ENCODE results near the gene TRIM68.

The TRIM68 gene

DNA sequence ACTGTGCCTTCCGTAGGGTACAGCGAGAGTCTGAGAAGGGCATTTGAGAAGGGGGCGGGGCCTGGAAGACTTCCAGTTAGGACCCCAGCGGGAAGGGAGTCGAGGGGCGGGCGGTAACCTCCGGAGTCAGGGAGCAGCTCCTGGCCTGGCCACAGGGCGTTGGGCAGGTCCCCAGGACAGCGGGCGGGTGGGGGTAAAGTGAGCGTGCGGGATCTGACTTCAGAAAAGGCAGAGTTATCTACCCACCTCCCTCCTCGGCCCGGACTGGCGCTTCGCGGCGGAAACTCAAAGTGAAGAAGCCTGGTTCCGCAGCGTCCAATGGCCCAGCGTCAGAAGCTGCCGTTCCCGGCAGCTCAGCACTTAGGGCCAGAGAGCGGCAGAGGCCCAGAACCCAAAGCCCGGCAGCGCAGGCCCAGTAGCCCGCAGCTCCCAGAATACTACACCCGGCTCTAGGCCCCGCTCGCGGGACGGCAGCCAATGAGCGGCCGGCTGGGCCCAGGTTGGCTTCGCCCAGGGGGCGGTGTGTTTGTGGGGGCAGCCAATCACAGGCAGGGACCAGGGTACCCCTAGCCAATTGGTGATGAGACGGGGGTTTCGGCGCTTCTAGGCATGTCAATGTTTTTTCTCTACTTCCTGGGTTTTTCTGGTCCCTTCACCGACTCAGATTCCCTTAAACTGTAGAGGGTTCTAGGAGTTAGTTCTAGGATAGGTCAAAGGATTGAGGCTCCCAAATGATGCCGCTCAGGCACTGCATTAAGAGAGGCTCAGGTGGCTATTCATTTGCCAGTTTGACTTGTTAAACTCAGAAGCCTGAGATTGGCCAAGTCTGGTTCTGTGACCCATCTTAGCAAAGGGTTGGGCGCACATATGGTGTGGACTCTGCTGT is at the start of gene TRIM68:
TRIM68 (minus strand) TSS at position 451 of the 886 bp plus-strand sequence. CDS start 2,727 bp downstream, outside the sequence.
- peak; percentile 95 to 97 for DNase-seq

- no peak for DNase-seq
Measured at GRCh38 chr11:4654635-4655369, 46.8 kb upstream of the TRIM68 start.

DNA sequence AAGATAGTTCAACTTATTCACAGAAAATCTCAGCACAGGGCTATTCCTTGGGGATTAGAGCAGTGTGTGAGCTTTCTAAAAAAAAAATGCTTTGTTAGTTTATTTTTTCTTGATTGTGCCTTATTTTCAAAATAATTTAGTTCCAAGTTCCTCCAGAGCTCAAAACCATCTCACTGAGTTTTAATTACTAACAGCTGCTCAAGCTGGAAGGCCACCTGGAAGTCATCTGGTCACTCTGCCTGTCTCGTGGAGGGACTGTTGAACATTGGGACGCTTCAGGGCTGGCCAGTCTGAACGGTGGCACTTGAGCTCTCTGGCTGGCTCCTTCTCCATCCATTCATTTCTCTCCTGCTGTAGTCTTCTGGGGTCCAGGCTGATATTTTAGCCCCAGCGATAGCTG is 39.7 kb upstream of the TRIM68 start:
- DNase-seq: no peak

GRCh38 chr11:4645974-4646373 is 37.9 kb upstream of the TRIM68 start:
- no peak for DNase-seq

DNA sequence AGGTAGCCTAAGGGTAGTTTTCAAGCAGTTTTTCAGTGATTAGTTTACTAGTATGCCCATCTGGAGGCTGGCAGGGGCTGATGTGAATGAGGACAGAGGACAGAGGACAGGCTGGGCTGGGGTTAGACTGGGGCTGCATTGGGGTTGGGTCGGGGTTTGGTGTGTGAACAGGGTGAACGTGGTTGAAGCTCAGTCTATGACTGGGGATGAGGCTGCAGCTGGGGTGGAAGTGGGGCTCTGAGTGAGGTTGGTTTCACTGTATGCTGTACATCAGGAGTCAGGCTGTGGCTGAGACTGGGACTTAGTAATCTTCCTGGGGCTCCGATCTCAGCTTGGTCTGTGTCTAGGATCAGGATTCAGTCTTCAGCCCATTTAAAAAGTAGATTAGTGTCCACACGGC is 36.2 kb upstream of the TRIM68 start:
- DNase-seq: no peak

GRCh38 chr11:4643682-4644081 is 35.7 kb upstream of the TRIM68 start, which contains the start of gene OR51E1:
Gene OR51E1 (plus strand): TSS chr11:4643982. CDS start chr11:4652527, 8,545 bp downstream.
- DNase-seq: no peak

GRCh38 chr11:4643076-4643475 is 35.0 kb upstream of the TRIM68 start:
- DNase-seq: no peak

DNA sequence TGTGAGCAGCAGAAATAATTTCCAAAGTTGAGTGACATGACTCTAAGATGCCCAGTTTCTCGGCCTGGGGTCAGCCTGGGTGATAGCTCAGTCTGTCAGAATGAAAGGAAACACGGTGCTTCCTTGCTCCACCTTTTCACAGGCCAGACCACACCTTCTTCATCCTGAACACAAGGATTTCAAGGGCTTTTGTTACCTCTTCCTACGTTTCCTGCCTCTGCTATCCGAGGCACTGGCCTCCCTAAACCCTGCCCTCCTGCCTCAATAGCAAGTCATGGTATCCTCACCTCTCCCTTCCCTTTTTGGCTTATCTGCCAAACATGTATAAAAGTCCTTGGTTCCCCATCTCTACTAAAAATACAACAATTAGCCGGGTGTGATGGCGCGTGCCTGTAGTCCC is 34.0 kb upstream of the TRIM68 start:
- DNase-seq: no peak

DNA sequence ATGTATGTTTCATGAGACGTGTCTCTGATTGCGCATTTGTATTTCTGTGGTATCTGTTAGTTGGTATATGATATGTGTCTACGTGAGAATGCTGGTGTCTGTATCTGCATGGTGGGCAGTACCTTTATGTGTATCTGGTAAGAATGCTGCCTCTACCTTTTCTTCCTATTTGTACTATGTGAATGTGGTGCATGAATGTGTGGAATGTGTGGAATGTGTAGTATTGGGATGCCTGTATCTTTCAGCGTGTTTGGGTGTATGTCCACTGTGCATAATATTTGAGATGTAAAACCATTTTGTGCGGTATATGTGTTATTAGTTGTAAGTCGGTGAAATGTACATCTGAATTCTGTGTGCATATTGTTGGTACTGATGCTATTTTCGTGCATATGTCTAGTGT is 33.5 kb upstream of the TRIM68 start:
- DNase-seq: no peak

GRCh38 chr11:4639931-4640330 is 31.9 kb upstream of the TRIM68 start:
- no peak for DNase-seq

GRCh38 chr11:4637662-4638047 is 29.6 kb upstream of the TRIM68 start:
- DNase-seq: no peak

DNA sequence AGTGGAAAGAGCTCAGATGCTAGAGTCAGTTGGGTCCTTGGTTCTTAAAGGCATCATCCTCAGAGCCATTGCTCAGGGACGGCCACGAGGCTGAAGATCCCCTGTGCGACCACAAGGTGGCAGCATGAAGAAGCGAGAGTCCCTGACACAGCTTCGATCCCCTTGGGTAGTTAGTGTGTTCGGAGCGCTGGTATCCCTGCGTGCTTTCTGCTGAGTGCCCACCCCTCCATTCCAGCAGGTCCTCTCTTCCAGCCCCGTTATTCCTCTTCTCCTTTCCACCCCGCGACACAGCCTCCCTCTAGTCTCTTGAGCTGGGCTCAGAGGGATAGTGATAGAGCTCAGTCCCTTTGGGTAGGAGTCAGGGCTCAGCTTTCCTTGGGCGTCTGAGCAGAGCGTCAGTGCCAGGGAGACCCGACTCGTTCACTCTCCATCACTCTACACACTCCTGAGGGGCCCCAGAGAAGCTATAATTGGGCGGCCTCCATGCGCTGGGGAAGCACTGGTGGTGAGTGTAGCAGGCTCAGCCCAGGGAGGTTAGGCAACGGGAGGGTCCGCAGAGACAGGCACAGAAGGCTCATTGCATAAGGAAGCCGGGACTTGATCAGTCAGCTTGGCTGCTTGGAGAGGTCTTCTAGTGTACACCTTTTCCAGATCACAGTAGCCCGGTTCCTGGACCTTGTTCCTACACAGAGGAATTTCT is 29.1 kb upstream of the TRIM68 start, which contains the start of gene OR51D1:
OR51D1 (plus strand) TSS at position 516 of the 700 bp plus-strand sequence. CDS start 2,314 bp downstream, outside the sequence.
- DNase-seq: peak; percentile 20 to 41

GRCh38 chr11:4636136-4636535 is 28.1 kb upstream of the TRIM68 start:
- DNase-seq: no peak

DNA sequence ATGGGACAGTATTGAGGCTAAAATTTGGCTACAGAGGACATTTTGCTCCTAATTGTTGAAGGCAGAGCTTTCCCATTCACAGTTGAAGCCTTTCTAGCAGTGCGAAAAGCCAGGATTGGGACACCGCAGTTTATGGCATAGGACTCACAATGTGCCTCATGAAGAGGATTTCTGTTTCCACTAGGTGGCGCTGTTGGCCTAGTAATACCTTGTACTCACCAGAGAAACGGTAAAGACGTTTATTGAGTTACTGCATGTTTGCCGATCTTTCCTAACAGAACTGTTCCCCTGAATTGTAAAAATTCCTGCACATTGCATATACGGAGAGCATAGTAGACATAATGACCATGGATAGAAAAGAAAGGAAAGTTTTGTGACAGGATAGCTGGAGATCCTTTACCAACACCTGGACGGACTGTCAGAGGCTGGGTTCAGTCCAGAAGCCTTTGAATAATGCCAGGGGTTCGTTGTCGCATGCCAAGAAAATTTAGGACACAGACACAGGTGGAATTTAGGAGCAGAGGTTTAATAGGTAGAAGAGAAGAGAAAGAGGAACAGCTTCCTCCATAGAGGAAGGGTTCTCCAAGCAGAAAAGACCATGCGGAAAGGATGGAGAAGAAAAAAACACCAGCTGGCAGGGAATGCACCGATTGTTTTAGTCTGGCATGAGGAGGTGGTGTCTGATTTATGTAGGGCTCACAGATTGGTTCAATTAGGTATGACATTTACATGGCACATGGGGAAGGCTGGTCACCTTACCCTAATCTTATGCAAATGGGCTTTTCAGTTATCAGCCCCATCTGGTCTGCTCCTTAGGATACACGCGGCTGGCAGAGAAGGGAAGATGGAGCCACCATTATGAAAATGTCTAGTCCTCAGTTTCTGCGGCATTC is 18.4 kb upstream of the TRIM68 start:
- no peak for DNase-seq

DNA sequence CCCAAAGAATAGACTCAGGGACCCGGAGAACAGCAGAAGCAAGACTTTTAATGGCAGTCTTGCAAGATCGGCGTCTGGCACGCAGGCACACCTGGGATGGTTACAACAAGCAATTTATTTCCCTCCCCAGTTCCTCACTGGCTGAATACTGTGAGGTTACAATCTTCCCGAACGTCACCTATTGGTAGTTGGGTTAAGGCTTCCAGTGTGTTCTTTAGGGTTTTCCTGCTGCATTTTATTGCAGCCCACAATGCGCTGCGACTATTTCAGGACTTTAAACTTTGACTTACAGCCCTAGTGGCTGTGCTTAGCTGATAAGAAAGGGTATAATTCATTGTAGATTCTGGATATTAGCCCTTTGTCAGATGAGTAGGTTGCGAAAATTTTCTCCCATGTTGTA is 11.5 kb upstream of the TRIM68 start:
- no peak for DNase-seq

- DNase-seq: no peak
Measured at GRCh38 chr11:4615856-4616444, 7.9 kb upstream of the TRIM68 start.

DNA sequence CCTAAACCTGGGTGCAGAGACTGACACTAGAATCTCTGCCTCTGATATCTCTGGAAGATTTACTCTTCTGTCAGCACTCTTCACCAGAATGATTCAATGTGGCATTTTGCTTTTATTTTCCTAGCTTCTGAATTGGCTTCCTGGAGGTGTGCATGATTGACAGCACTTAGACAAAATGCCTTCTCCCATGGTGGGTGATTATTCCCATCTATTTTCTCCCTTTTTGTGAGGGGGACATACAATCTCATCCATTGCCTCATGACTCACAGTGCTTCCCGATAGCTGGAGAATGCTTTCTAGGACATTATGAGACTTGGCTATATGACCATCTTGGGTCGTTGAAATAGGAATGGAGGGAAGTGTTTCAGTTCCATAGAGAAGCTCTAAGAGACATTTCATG is 4.0 kb upstream of the TRIM68 start:
- no peak for DNase-seq

DNA sequence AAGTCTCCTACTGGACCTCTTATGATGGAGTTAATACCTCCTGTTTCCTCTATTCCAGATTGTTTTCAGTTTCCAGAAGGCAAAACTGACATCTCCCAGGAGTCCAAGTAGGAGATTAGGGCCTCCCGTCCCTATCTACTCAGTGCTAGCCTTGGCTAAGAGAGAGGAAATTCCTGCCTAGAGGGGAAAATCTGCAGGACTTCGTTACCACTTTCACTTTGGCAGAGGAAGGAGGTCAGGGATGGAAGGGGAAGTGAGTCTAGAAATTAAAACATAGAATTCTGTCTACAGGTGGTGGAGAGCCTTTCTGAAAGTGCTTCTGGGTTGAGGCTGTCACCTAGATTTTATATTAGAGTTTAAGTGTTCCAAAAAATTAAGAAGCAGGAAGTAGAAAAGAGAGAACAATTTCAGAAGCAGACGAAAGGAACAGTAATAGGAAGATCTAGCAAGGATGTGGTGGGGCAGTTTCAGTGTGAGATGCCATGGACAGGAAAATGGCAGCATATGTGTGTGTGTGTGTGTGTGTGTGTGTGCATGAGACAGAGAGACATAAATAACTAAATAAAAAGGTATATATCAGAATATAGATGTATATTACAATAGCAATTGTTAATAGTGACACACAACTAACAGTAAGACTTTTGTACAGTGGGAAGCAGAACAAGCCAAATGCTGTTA is 2.4 kb upstream of the TRIM68 start:
- no peak for DNase-seq

GRCh38 chr11:4607096-4607495 is 935 bp downstream of the TRIM68 start:
- DNase-seq: no peak

DNA sequence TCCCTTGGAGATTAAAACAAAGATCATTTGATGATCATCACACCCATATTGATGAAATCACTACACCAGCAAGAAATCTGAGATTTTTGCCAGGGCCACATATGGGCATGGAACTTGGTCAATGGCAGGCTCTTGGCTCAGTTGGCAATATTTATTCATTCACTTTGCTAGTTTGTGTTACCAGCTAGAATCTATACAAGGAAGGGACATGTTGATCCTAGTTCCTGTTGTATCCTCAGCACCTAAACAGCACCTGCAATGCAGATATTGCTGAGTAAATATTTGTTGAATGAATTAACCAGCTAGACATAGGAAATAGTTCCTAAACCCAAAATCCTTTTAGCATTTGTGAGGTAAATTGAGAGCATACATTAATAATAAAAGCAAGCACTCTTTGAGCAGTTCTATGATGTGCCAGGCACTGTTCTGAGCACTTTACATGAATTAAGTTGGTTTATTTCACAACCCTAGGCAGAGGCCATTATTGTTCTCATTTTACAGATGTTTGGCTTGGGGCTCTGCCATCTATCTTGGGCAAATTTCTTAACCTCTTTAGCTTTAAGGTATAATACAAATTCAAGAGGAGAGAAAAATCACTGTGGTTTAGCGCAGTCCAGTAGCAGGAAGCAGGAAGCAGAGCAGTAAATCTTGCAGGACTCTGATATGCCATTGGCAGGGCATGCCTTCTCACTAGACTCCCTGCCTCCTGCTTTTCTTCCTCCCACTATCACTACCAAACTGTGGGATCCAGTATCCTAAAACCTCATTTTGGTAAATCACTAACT is 1.6 kb downstream of the TRIM68 start:
- DNase-seq: no peak

All from hippocampal formation (tissue), 2 donors.